Esophagus squamous epithelium (tissue), 5 donors: ENCODE results near the gene L3MBTL3. TPM values are rescaled to one million over a fixed set of nuclear protein-coding genes. Genes with fewer than 3 reads are reported as not detected.
"Not testable (repeated sequence)": the region's sequence is repeated elsewhere in the genome, so short reads cannot be mapped to it uniquely, and the experiment has no call there.

Source experiments
- DNase-seq: peaks from one replicate; lab custom pipeline; 2025; lab: John Stamatoyannopoulos, UW
- H3K27ac ChIP-seq, 4 donors: fragments of 200-600 bp; sonication (generic); one replicate each; pipeline ENCODE4 v1.5.1; 2016 to 2019; ENCODE audit warnings: mild to moderate bottlenecking in 1 of 4
- H3K27me3 ChIP-seq, 4 donors: fragments of 200-600 bp; sonication (generic); 1 replicate in 3 of 4; 2 replicates in 1 of 4; pipeline versions ENCODE4 v1.5.1 to v1.6.0; 2017 to 2021; ENCODE audit warnings: antibody characterized with exemption in 1 of 4
- H3K36me3 ChIP-seq, 3 donors: fragments of 200-600 bp; sonication (generic); one replicate each; pipeline ENCODE4 v1.5.1; 2016 to 2019
- H3K4me1 ChIP-seq, 3 donors: fragments of 200-600 bp; sonication (generic); one replicate each; pipeline ENCODE4 v1.5.1; 2017 to 2019
- H3K4me3 ChIP-seq, 4 donors: fragments of 200-600 bp; sonication (generic); 1 replicate in 3 of 4; 2 replicates in 1 of 4; pipeline ENCODE4 v1.5.1; 2016 to 2019; ENCODE audit warnings: mild to moderate bottlenecking in 2 of 4, moderate library complexity in 1 of 4
- H3K9me3 ChIP-seq, 3 donors: fragments of 200-600 bp; sonication (generic); one replicate each; pipeline ENCODE4 v1.5.1; 2016 to 2019
- POLR2A ChIP-seq, 4 donors: fragments of 450-650 bp; IDR thresholded peaks; one replicate each; pipeline ENCODE4 v1.6.1; 2017; ENCODE audit warnings: antibody characterized with exemption in 4 of 4, mild to moderate bottlenecking in 4 of 4, moderate library complexity in 3 of 4
- WGBS, 2 donors: methylation state at CpG; one replicate each; pipeline ENCODE4 v1.1.5; 2018; 5-methylcytosine and 5-hydroxymethylcytosine counted together
- intact Hi-C: fragments of 100-400 bp; cut with DNase I; formaldehyde crosslinking; loops from one replicate; pipeline ENCODE4 v1.15.0; 2022
- total RNA-seq, 4 donors: library from RNA; depleted of rRNA; stranded (reverse); fragments of >200 nt; gene quantifications; one replicate each; pipeline ENCODE4 v1.1.0, GENCODE V29; 2016
- TF ChIP-seq, protein P1 (sequence below), 6 experiments: fragments of 450-650 bp in 4 of 6; fragments of 200-600 bp in 2 of 6; sonication (generic) in 2 of 6; IDR thresholded peaks; one replicate each; pipeline ENCODE4 v1.5.1; 2016 to 2019; ENCODE audit warnings: antibody characterized with exemption in 6 of 6, mild to moderate bottlenecking in 4 of 6, moderate library complexity in 4 of 6
- donor health status: DM: yes; HTN: yes; CAD: no.

The L3MBTL3 gene
- total RNA-seq, 4 donors from 2014 or later: 1.2 to 5.3 (median 3.3) TPM

DNA sequence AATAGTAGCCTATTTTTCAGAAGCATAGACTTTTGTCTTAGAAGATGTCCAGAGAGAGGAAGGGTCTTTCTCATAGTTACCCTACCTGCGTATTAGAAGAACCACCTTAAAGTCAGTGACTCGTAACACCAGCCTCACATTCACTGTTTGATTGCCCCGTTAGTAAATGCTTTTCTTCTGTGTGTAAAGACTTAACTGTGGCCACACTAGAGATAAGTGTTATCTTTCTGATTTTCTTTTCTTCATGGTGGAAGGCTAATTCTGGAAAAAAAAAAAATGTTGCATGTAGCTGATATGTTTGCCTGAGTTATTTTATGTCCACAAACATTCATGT lies 120.5 kb downstream of the L3MBTL3 start:
- Histone ChIP-seq H3K36me3 (peaks cover 0 to 11% (median 0%) of the 10 kb centered on the region in 3 donors), H3K27ac (no peak overlapping the region), H3K27me3 (no peaks in the 10 kb centered on the region), H3K9me3 (no peaks in the 10 kb centered on the region), H3K4me3 (no peak overlapping the region), H3K4me1 (no peaks in the 10 kb centered on the region)
- TF ChIP-seq, protein P1, sequence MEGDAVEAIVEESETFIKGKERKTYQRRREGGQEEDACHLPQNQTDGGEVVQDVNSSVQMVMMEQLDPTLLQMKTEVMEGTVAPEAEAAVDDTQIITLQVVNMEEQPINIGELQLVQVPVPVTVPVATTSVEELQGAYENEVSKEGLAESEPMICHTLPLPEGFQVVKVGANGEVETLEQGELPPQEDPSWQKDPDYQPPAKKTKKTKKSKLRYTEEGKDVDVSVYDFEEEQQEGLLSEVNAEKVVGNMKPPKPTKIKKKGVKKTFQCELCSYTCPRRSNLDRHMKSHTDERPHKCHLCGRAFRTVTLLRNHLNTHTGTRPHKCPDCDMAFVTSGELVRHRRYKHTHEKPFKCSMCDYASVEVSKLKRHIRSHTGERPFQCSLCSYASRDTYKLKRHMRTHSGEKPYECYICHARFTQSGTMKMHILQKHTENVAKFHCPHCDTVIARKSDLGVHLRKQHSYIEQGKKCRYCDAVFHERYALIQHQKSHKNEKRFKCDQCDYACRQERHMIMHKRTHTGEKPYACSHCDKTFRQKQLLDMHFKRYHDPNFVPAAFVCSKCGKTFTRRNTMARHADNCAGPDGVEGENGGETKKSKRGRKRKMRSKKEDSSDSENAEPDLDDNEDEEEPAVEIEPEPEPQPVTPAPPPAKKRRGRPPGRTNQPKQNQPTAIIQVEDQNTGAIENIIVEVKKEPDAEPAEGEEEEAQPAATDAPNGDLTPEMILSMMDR (IDR thresholded peaks at IDR 0.05): no peak
- no peak for TF ChIP-seq POLR2A (IDR thresholded peaks at IDR 0.05)
- intact Hi-C loops: no loop called here
- no peak for DNase-seq
- WGBS, 2 donors: 62 to 89% methylated on average over 3 of the region's 3 CpGs

GRCh38 chr6:130140084-130140483 lies 121.7 kb downstream of the L3MBTL3 start:
- Histone ChIP-seq H3K27me3 (no peaks in the 10 kb centered on the region), H3K4me3 (no peak overlapping the region), H3K27ac (no peak overlapping the region), H3K36me3 (peaks cover 0 to 11% (median 0%) of the 10 kb centered on the region in 3 donors), H3K4me1 (no peaks in the 10 kb centered on the region), H3K9me3 (no peaks in the 10 kb centered on the region)
- 84 to 90% methylated on average over 2 of the region's 2 CpGs for WGBS, 2 donors
- intact Hi-C loops: no loop called here
- TF ChIP-seq, protein P1 (IDR thresholded peaks at IDR 0.05): no peak
- TF ChIP-seq POLR2A (IDR thresholded peaks at IDR 0.05): no peak
- no peak for DNase-seq

DNA sequence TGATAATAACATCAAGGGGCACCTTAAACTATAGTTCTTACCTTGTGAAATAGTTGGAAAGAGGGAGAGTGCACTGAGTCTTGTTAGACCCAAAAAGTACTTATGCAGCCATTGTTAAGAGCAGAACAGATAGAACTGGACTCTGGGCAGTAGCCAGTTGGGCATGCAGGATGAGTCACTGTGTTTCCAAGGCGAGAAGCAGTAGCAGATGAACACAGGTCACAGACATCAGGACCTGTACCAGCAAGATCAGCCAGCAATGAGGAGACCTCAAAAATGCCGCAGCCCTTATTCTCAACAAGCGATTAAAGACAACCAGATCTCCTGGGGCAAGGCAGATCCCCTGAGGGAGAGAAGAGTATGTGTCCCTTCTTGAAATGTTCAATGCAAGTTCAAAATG lies 125.3 kb downstream of the L3MBTL3 start:
- no peak for DNase-seq
- H3K27ac ChIP-seq: no peak overlapping the region
- 69 to 92% methylated on average over 3 of the region's 3 CpGs for WGBS, 2 donors
- no peaks in the 10 kb centered on the region for H3K9me3 ChIP-seq
- no peaks in the 10 kb centered on the region for H3K4me1 ChIP-seq
- H3K27me3 ChIP-seq: no peaks in the 10 kb centered on the region
- no peak for TF ChIP-seq POLR2A (IDR thresholded peaks at IDR 0.05)
- TF ChIP-seq, protein P1 (IDR thresholded peaks at IDR 0.05): no peak
- no peaks in the 10 kb centered on the region for H3K36me3 ChIP-seq
- no peak overlapping the region for H3K4me3 ChIP-seq
- intact Hi-C loops: no loop called here

GRCh38 chr6:130147111-130147510 lies 128.7 kb downstream of the L3MBTL3 start:
- H3K9me3 ChIP-seq: no peaks in the 10 kb centered on the region
- no peak for DNase-seq
- intact Hi-C loops: no loop called here
- no peak overlapping the region for H3K27ac ChIP-seq
- H3K27me3 ChIP-seq: no peaks in the 10 kb centered on the region
- WGBS, 2 donors: 62 to 80% methylated on average over 3 of the region's 3 CpGs
- no peaks in the 10 kb centered on the region for H3K4me1 ChIP-seq
- H3K4me3 ChIP-seq: no peak overlapping the region
- TF ChIP-seq POLR2A (IDR thresholded peaks at IDR 0.05): no peak
- TF ChIP-seq, protein P1 (IDR thresholded peaks at IDR 0.05): no peak
- H3K36me3 ChIP-seq: no peaks in the 10 kb centered on the region

- Histone ChIP-seq H3K9me3 (no peaks in the 10 kb centered on the region), H3K4me3 (no peak overlapping the region), H3K4me1 (no peaks in the 10 kb centered on the region), H3K27me3 (no peaks in the 10 kb centered on the region), H3K27ac (no peak overlapping the region), H3K36me3 (no peaks in the 10 kb centered on the region)
- no peak for TF ChIP-seq POLR2A (IDR thresholded peaks at IDR 0.05)
- TF ChIP-seq, protein P1 (IDR thresholded peaks at IDR 0.05): peak in 1 of 6 experiments; percentile 13
- WGBS, 2 donors: 70 to 85% methylated on average over 7 of the region's 7 CpGs
- intact Hi-C loops: no loop called here
- no peak for DNase-seq
These were observed 129.8 kb downstream of the L3MBTL3 start for GRCh38 chr6:130148181-130148580.

DNA sequence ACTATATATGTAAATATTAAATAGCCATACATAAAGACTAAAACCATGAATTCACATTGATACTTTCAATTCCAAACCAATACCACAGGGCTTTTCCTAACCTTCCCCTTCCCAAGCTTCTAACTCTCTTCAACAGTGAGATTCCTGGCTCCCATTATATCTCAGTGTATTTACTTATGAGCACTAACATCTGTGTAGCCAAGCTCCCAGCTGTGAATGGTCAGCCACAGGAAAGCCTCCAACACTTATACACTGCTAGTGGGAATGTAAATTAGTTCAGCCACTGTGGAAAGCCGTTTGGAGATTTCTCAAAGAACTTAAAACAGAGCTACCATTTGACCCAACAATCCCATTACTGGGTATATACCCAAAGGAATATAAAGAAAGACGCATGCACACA lies 130.6 kb downstream of the L3MBTL3 start:
- H3K36me3 ChIP-seq, H3K4me1 ChIP-seq, DNase-seq, H3K27me3 ChIP-seq, H3K9me3 ChIP-seq, H3K4me3 ChIP-seq, intact Hi-C loops, H3K27ac ChIP-seq: not testable (repeated sequence)
- 88 to 92% methylated on average over 2 of the region's 2 CpGs for WGBS, 2 donors
